Testis (tissue), 3 donors: ENCODE data around the gene DNAJC10. TPM values are rescaled to one million over a fixed set of nuclear protein-coding genes. Genes with fewer than 3 reads are reported as not detected.

Source experiments
- DNase-seq: peaks from one replicate; pipeline ENCODE4 v3.0.0-alpha.2; 2019
- H3K27ac ChIP-seq, 2 donors: fragments of 200-600 bp; sonication (generic); one replicate each; pipeline ENCODE4 v1.5.1; 2019
- H3K27me3 ChIP-seq: fragments of 200-600 bp; sonication (generic); one replicate; pipeline ENCODE4 v1.5.1; 2019
- H3K36me3 ChIP-seq: fragments of 200-600 bp; sonication (generic); one replicate; pipeline ENCODE4 v1.5.1; 2017; ENCODE audit warnings: low read depth; ENCODE audit errors: missing control alignments
- H3K4me1 ChIP-seq: fragments of 200-600 bp; sonication (generic); one replicate; pipeline ENCODE4 v1.5.1; 2019
- H3K4me3 ChIP-seq, 2 donors: fragments of 200-600 bp; sonication (generic); one replicate each; pipeline ENCODE4 v1.5.1; 2017 to 2019
- H3K9me3 ChIP-seq: fragments of 200-600 bp; sonication (generic); one replicate; pipeline ENCODE4 v1.5.1; 2017
- CTCF ChIP-seq, 3 experiments: fragments of 450-650 bp in 2 of 3; fragments of 200-600 bp in 1 of 3; sonication (generic) in 1 of 3; IDR thresholded peaks; one replicate each; pipeline ENCODE4 v1.5.1; 2016 to 2019; ENCODE audit warnings: antibody characterized with exemption in 3 of 3, mild to moderate bottlenecking in 2 of 3, moderate library complexity in 1 of 3
- POLR2A ChIP-seq: fragments of 450-650 bp; IDR thresholded peaks from one replicate; pipeline ENCODE4 v1.6.1; 2017; ENCODE audit warnings: antibody characterized with exemption, mild to moderate bottlenecking, moderate library complexity
- WGBS, 2 donors: methylation state at CpG; one replicate each; pipeline ENCODE4 v1.1.5; 2018; 5-methylcytosine and 5-hydroxymethylcytosine counted together
- intact Hi-C: fragments of 100-400 bp; cut with DNase I; formaldehyde crosslinking; loops from one replicate; pipeline ENCODE4 v1.15.1; 2023; ENCODE audit warnings: low total_unique reads
- polyA plus RNA-seq: library from polyadenylated mRNA; stranded (reverse); fragments of 350-450 nt; fragmentation: Illumina TruSeq; extraction: RNeasy Lipid Tissue Mini Kit (QIAGEN cat#74804); gene quantifications from one replicate; pipeline ENCODE4 v1.2.3, GENCODE V29; 2014; ENCODE audit warnings: low read depth, low replicate concordance; ENCODE audit not compliant: insufficient read depth
- total RNA-seq, 2 donors: library from RNA; depleted of rRNA; stranded (reverse); fragments of >200 nt; gene quantifications; one replicate each; pipeline ENCODE4 v1.2.3, GENCODE V29; 2016

Gene DNAJC10
- total and polyA plus RNA-seq, 3 donors from 2014 or later, result 51.0 to 91.3 (median 81.4) TPM

- no peak overlapping the region for H3K27ac ChIP-seq
- TF ChIP-seq CTCF (IDR thresholded peaks at IDR 0.05) (no peak), POLR2A (no peak)
- H3K9me3 ChIP-seq, result no peaks in the 10 kb centered on the region
- no peak for DNase-seq
- peaks cover 5% of the 10 kb centered on the region for H3K4me1 ChIP-seq
- H3K27me3 ChIP-seq, result no peaks in the 10 kb centered on the region
- intact Hi-C loops, result no loop called here
- no peak overlapping the region for H3K4me3 ChIP-seq
- no peaks in the 10 kb centered on the region for H3K36me3 ChIP-seq
Measured at GRCh38 chr2:182713601-182714000, 2.5 kb upstream of the DNAJC10 start.

DNA sequence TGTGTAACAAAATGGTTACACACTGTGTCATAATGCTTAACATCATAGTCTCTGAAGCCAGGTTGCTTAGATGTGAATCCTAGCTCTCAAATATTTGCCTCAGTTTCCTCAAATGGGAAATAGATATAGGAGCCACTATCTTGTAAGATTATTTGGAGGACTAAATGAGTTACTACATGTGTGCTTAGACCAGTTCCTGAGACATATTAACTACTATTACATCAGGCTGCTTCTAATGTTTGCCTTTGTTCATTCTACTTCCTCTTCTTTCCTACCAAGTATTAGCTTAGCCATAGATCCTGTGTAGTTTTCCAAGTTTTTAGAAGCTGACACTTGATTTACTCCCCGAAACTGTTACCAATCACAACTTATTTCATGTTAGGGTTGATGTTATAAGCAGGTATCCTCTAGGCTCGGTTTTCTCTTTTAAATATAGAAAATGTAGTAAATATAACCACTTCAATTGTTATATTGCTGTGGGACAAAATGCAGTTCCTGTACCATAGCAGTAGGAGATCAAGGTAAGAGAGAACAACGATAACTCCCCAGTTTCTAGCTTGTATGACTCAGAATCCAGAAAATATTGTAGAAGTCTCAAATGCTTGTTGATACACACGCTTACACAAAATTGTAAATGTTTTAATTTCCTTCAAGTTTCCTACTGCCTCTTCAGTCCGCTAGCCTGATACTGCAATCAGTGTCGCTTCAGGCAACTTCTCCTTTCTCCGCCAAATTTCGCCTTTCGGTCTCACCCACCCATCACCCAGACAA, 751 bp upstream of the DNAJC10 start:
- WGBS, 2 donors, result 2% methylated on average over 9 of the region's 9 CpGs

GRCh38 chr2:182716650-182716979, 558 bp downstream of the DNAJC10 start:
- WGBS, 2 donors, result 1 to 2% methylated on average over 12 of the region's 12 CpGs
- DNase-seq, result no peak
- Histone ChIP-seq H3K9me3 (no peaks in the 10 kb centered on the region), H3K4me1 (peaks cover 5% of the 10 kb centered on the region), H3K27me3 (no peaks in the 10 kb centered on the region), H3K36me3 (no peaks in the 10 kb centered on the region), H3K4me3 (peak overlapping the region; percentile 94 to 95), H3K27ac (peak overlapping the region; percentile 88 to 89)
- TF ChIP-seq POLR2A, result no peak
- TF ChIP-seq CTCF (IDR thresholded peaks at IDR 0.05), result no peak
- intact Hi-C loops, result no loop called here

More for the DNA sequence above, 751 bp upstream of the DNAJC10 start:
- Histone ChIP-seq H3K27me3 (no peaks in the 10 kb centered on the region), H3K36me3 (no peaks in the 10 kb centered on the region), H3K9me3 (no peaks in the 10 kb centered on the region), H3K4me1 (peaks cover 5% of the 10 kb centered on the region), H3K27ac (peak overlapping the region; percentile 88 to 89), H3K4me3 (peak overlapping the region; percentile 94 to 95)
- DNase-seq, result no peak
- TF ChIP-seq CTCF (IDR thresholded peaks at IDR 0.05), result peak in 1 of 3 experiments; percentile 17
- TF ChIP-seq POLR2A, result no peak
- intact Hi-C loops, result no loop called here

DNA sequence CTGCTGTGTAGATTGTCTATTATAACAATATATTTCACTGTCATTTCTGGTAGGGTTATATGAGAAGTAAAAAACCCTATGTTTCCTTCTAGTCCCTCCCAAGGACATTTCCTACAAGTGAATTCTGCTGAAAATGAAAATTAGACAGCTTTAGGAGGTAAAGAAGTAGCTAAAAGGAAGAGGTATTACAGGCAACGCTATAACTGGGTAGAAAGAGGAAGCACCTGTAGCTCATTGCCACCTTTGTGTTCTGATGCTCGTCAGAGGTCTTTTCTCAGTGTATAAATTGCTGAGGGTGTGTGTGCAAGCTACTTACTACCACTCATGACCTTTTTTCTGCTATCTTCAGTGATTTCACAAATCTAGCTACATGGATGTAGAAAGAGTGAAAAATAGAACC, 1.4 kb downstream of the DNAJC10 start:
- H3K36me3 ChIP-seq, result no peaks in the 10 kb centered on the region
- intact Hi-C loops, result no loop called here
- no peak for DNase-seq
- 34 to 56% methylated on average over 2 of the region's 2 CpGs for WGBS, 2 donors
- H3K27me3 ChIP-seq, result no peaks in the 10 kb centered on the region
- TF ChIP-seq POLR2A (no peak), CTCF (IDR thresholded peaks at IDR 0.05) (no peak)
- no peak overlapping the region for H3K4me3 ChIP-seq
- H3K4me1 ChIP-seq, result peaks cover 5% of the 10 kb centered on the region
- no peak overlapping the region for H3K27ac ChIP-seq
- no peaks in the 10 kb centered on the region for H3K9me3 ChIP-seq

- H3K36me3 ChIP-seq, result no peaks in the 10 kb centered on the region
- H3K4me3 ChIP-seq, result no peak overlapping the region
- TF ChIP-seq POLR2A (no peak), CTCF (IDR thresholded peaks at IDR 0.05) (no peak)
- DNase-seq, result no peak
- H3K4me1 ChIP-seq, result peaks cover 5% of the 10 kb centered on the region
- no peak overlapping the region for H3K27ac ChIP-seq
- H3K27me3 ChIP-seq, result no peaks in the 10 kb centered on the region
- intact Hi-C loops, result no loop called here
- no peaks in the 10 kb centered on the region for H3K9me3 ChIP-seq
Measured at GRCh38 chr2:182717816-182718215, 1.8 kb downstream of the DNAJC10 start.
